Coronary artery (tissue), 2 donors: ENCODE data around the gene KCNT1.

ENCODE experiments used
- DNase-seq: peaks from one replicate; pipeline ENCODE4 v3.0.0-alpha.2; 2017; ENCODE audit warnings: low spot score
- H3K27ac ChIP-seq, 2 donors: fragments of 200-600 bp; sonication (generic); one replicate each; pipeline ENCODE4 v1.5.1; 2016 to 2019
- H3K4me3 ChIP-seq: fragments of 200-600 bp; sonication (generic); 2 replicates; pipeline ENCODE4 v1.5.1; 2016; ENCODE audit warnings: mild to moderate bottlenecking, moderate library complexity
- TF ChIP-seq, protein P1 (sequence below): fragments of 200-600 bp; sonication (generic); IDR thresholded peaks from one replicate; pipeline ENCODE4 v1.5.1; 2019; ENCODE audit warnings: antibody characterized with exemption

KCNT1 gene

DNA sequence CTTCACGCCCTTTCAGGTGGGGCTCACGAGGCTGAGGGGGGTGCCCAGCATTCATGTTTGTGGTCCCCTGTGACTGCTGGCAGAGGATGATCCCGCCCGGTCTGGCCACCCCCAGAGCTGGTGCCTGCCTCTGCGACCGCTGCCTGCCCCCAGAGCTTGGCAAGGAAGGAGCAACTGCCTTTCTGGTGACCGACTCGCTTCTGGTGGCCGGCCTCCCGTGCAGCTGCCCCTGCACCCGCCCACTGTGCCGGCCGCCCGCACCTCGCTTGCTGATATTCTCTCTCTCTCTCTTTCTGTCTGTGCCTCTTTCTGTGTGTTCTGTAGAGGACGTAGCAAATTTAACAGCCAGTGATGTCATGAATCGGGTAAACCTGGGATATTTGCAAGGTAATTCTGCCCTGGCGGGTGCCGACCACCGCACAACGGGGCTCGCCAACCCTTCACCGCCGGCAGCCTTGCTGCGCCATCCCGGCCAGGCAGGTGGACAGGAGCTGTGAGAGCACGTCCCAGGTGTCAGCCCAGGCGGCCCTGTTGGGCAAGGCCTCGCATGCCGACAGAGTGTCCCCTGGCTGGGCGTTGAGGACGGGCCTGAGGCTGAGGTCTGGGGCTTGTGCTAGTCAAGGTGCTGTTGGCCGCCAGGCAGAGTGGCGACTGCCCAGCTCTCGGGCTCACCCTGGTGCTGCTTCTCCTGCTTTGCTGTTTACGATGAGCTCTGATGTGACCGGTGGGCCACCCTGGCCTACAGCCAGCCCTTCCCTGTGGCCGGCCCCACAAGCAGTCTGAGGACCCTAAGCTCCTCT is 86.0 kb downstream of the KCNT1 start:
- H3K27ac ChIP-seq: no peak overlapping the region
- TF ChIP-seq, protein P1, sequence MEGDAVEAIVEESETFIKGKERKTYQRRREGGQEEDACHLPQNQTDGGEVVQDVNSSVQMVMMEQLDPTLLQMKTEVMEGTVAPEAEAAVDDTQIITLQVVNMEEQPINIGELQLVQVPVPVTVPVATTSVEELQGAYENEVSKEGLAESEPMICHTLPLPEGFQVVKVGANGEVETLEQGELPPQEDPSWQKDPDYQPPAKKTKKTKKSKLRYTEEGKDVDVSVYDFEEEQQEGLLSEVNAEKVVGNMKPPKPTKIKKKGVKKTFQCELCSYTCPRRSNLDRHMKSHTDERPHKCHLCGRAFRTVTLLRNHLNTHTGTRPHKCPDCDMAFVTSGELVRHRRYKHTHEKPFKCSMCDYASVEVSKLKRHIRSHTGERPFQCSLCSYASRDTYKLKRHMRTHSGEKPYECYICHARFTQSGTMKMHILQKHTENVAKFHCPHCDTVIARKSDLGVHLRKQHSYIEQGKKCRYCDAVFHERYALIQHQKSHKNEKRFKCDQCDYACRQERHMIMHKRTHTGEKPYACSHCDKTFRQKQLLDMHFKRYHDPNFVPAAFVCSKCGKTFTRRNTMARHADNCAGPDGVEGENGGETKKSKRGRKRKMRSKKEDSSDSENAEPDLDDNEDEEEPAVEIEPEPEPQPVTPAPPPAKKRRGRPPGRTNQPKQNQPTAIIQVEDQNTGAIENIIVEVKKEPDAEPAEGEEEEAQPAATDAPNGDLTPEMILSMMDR: no peak
- DNase-seq: no peak
- H3K4me3 ChIP-seq: no peak overlapping the region

DNA sequence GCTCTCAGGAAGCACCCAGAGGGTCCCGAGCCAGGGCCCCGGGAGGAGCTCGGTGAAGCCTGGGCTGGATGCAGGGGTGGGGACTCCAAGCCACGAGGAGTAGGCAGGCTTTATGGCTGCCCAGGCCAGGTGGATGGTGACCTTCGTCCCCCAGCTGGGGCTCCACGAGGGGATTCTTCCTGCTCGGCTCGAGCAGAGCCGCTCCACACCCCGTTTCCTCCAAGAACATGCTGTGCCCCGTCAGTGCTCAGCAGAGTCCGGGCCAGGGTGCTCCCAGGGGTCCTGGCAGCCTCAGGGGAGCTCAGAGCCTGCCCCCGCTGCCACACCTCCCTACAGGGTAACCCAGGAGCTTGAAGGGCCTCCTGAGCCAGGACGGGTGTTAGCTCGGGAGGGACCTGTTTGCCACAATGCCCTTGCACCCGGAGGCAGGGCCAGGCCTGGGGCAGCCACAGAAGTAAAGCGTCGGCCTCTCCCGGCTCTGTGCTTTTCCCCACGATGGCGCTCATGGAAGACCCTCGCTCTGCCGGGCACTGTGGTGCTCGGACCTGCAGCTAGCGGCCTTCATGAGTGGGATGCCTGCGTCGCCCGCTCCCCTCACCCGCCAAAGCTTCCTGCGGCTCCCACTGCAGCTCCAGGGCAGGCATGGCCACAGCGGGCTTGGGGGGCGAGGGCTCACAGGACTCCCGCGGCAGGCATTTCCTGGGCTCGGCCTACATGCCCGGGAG is 86.8 kb downstream of the KCNT1 start:
- TF ChIP-seq, protein P1: no peak
- Histone ChIP-seq H3K4me3 (no peak overlapping the region), H3K27ac (no peak overlapping the region)
- no peak for DNase-seq

DNA sequence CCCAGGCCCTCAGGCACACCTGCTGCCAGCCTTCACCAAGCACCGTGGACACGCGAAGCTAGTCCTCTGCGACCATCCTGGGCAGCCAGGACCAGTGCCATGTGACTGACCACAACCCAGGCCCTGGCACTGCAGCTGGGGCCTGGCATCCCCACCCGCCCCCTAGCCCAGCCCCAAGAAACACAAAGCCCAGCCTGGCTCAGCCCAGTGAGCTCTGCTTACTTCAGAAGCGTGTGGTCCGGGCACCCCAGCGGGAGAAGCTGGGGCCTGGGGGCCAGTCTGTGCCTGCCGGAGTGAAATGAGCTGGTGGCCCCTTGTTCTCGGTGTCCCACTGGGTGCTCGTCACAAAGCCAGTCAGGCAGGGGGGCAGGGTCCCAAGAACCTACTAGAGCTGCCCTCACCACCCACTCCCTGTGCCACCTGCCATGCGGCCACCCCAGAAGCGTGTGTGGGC is 87.9 kb downstream of the KCNT1 start:
- H3K4me3 ChIP-seq: no peak overlapping the region
- no peak overlapping the region for H3K27ac ChIP-seq
- no peak for DNase-seq
- TF ChIP-seq, protein P1: no peak

DNA sequence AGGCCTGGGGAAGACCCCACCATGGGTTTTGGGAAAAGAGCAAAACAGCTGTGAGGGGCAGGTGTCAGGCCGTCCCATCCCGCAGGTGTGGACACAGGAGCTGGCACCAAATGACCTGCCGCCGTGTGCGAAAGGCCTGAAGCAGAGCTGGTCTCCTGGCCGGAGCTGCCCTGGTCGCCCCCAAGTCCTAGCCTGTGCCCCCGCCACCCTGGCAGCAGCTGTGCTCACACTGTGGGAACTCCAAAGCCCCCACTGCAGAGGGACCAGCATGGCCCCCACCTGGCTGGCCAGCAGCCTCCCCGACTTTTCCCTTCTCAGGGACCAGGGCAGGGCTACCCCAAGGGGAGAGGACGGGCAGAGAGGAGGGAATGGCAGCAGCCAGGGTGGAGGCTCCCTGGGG is 88.4 kb downstream of the KCNT1 start:
- Histone ChIP-seq H3K4me3 (no peak overlapping the region), H3K27ac (no peak overlapping the region)
- TF ChIP-seq, protein P1: no peak
- DNase-seq: no peak

DNA sequence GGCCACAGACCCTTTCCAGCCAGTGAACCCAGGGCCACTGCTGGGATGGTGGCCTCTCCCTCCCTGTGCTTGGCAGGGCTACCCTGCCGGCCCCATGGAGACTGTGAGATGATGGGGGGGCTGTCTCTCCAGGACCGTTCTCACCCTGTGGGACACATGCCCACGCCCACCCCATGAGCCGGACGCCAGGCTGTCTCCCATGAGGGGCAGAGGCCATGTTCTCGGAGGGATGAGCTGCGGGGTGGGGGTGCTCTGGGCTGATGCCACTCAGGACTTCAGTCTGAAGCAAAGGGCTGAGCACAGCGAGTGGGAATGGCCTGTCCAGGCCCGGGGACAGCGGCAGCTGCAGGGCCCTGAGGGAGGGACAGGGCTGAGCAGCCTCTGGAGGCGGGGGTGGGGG is 88.9 kb downstream of the KCNT1 start:
- no peak overlapping the region for H3K27ac ChIP-seq
- TF ChIP-seq, protein P1: no peak
- DNase-seq: no peak
- H3K4me3 ChIP-seq: no peak overlapping the region

DNA sequence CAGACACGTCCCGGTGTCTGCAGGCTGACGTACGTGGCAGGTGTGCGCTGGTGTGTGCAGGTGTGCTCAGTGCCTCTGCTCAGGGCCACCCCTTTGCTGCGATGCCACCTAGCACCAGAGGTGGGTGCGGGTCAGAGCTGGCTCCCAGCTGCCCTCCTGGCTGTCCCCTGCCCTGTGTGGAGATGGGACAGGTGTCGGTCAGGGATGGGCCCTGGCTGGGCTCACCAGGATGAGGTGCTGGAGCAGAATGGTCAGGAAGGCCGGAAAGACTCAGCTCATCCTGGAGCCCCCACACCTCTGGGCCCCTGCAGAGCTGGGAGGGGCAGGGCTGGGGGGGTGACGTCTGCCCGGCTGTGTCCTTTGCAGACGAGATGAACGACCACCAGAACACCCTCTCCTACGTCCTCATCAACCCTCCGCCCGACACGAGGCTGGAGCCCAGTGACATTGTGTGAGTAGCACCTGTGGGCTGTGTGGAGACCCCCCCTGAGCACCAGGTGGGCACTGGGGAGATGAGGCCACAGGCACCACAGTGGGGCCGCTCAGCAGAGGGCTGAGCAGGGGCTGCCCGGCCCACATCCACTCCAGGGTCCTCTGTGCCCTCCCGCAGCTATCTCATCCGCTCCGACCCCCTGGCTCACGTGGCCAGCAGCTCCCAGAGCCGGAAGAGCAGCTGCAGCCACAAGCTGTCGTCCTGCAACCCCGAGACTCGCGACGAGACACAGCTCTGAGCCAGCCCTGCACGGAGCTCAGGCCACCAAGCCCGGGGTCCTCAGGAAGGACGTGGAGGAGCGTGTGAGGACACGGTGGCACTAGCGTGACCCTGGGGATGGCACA is 89.7 kb downstream of the KCNT1 start:
- DNase-seq: no peak
- no peak overlapping the region for H3K27ac ChIP-seq
- TF ChIP-seq, protein P1: no peak

More for the DNA sequence above, 89.7 kb downstream of the KCNT1 start:
- H3K4me3 ChIP-seq: no peak overlapping the region
